OCI-LY1 (cell line): Measurements from ENCODE around the gene SPATA25.

Source experiments
- H2AFZ ChIP-seq: fragments of 200-600 bp; sonication (generic), shearing (Covaris generic); 2 replicates; pipeline ENCODE4 v1.6.0; 2014; ENCODE audit warnings: antibody characterized with exemption, mild to moderate bottlenecking, low read length
- H3F3A ChIP-seq: fragments of 200-600 bp; sonication (generic), shearing (Covaris generic); 2 replicates; pipeline ENCODE4 v1.6.0; 2014; ENCODE audit warnings: mild to moderate bottlenecking, antibody characterized with exemption, low read length, moderate library complexity; ENCODE audit not compliant: insufficient read depth
- H3K27ac ChIP-seq: fragments of 200-600 bp; sonication (generic); 2 replicates; pipeline ENCODE4 v1.5.1; 2014; ENCODE audit warnings: low read length, mixed run types, mild to moderate bottlenecking, low read depth; ENCODE audit not compliant: poor library complexity, severe bottlenecking
- H3K27me3 ChIP-seq: fragments of 200-600 bp; sonication (generic); 2 replicates; pipeline ENCODE4 v1.6.0; 2014; ENCODE audit warnings: antibody characterized with exemption, mild to moderate bottlenecking, low read length, moderate library complexity; ENCODE audit not compliant: insufficient read depth
- H3K36me3 ChIP-seq: fragments of 200-600 bp; sonication (generic); 2 replicates; pipeline ENCODE4 v1.6.1; 2014; ENCODE audit warnings: mild to moderate bottlenecking, antibody characterized with exemption, low read length, moderate library complexity, mixed read lengths; ENCODE audit not compliant: insufficient read depth
- H3K4me1 ChIP-seq: fragments of 200-600 bp; sonication (generic); 2 replicates; pipeline ENCODE4 v1.5.1; 2014; ENCODE audit warnings: mild to moderate bottlenecking, low read length, moderate library complexity; ENCODE audit not compliant: insufficient read depth, severe bottlenecking
- H3K4me2 ChIP-seq: fragments of 200-600 bp; sonication (generic), shearing (Covaris generic); 2 replicates; pipeline ENCODE4 v1.6.1; 2014; ENCODE audit warnings: low read length
- H3K4me3 ChIP-seq: fragments of 200-600 bp; sonication (generic); 2 replicates; pipeline ENCODE4 v1.5.1; 2014; ENCODE audit warnings: low read length, low read depth, mild to moderate bottlenecking, mixed read lengths; ENCODE audit not compliant: poor library complexity, severe bottlenecking
- H3K79me2 ChIP-seq: fragments of 200-600 bp; shearing (Covaris generic); 2 replicates; pipeline ENCODE4 v1.6.1; 2016; ENCODE audit warnings: mixed run types, low read length, mixed read lengths; ENCODE audit not compliant: insufficient read depth
- H3K9ac ChIP-seq: fragments of 200-600 bp; sonication (generic), shearing (Covaris generic); 2 replicates; pipeline ENCODE4 v1.6.1; 2014; ENCODE audit warnings: mild to moderate bottlenecking, low read length, mixed read lengths
- H3K9me2 ChIP-seq: fragments of 200-600 bp; sonication (generic), shearing (Covaris generic); 2 replicates; pipeline ENCODE4 v1.6.1; 2014; ENCODE audit warnings: low read depth, mild to moderate bottlenecking, low read length, mixed read lengths
- H3K9me3 ChIP-seq: fragments of 200-600 bp; shearing (Covaris generic); 2 replicates; pipeline ENCODE4 v1.6.1; 2014; ENCODE audit warnings: low read length, mixed read lengths
- H4K20me1 ChIP-seq: fragments of 200-600 bp; sonication (generic), shearing (Covaris generic); 2 replicates; pipeline ENCODE4 v1.6.0; 2016; ENCODE audit warnings: mild to moderate bottlenecking, low read length; ENCODE audit not compliant: insufficient read depth
- EZH2 ChIP-seq: fragments of 200-600 bp; sonication (generic), shearing (Covaris generic); IDR thresholded peaks from 2 replicates; pipeline ENCODE4 v1.8.0; 2017; ENCODE audit warnings: borderline replicate concordance, mixed run types, mild to moderate bottlenecking, antibody characterized with exemption, low read length, moderate library complexity, mixed read lengths
- TF ChIP-seq, protein P1 (sequence below): fragments of 200-600 bp; sonication (generic), shearing (Covaris generic); IDR thresholded peaks from 2 replicates; pipeline ENCODE4 v1.5.1; 2017; ENCODE audit warnings: mild to moderate bottlenecking, antibody characterized with exemption, low read length, moderate library complexity, mixed read lengths

Gene SPATA25

DNA sequence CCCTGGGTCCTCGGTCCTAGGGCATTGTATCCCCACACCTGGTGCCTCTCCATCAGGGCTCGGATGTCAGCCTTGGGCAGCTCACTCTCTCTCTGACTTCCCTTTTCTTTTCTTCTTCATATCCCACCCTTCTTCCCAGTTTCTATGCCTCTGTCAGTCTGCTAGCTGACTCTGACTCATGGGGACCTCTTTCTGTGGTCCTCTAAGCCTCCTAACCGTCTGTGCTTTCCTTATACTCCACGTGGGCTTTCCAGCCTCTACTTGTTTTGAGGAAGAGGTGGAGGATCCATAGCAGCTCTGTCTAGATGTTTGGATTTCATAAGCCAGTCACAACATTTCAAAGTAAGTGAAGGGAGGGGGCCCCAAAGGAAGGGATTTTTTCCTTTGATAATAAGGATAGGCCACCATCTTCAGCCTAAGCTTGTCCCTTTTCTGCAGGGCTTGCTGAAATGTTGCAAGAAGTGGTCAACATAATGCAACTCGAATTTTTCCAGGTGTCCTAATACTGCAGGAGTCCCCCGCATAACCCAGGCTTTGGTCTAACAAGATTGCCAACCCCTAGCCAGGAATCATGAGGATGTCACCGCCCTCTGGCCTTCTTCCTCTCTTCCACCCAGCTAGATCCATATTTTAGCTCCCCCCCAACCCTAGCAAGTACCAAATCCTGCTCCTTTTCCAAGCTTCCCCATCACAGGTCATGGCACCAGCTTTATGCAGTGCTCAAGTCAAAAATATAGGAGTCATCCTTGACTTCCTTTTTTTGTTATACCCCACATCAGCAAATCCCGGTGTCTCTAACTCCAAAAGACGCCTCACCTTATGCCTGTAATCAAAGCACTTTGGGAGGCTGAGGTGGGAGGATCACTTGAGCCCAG is 33.3 kb upstream of the SPATA25 start:
- Histone ChIP-seq H3K27ac (no peak overlapping the region), H3K4me1 (no peaks in the 10 kb centered on the region), H2AFZ (no peak overlapping the region), H3K4me3 (no peak overlapping the region), H3K9me3 (no peaks in the 10 kb centered on the region), H3K27me3 (peaks cover 10% of the 10 kb centered on the region; the same call in 1 of the 2 replicates), H4K20me1 (no peaks in the 10 kb centered on the region), H3K79me2 (no peaks in the 10 kb centered on the region), H3K9me2 (no peaks in the 10 kb centered on the region), H3K36me3 (no peaks in the 10 kb centered on the region), H3K4me2 (no peak overlapping the region), H3K9ac (no peak overlapping the region), H3F3A (no peaks in the 10 kb centered on the region)
- TF ChIP-seq, protein P1, sequence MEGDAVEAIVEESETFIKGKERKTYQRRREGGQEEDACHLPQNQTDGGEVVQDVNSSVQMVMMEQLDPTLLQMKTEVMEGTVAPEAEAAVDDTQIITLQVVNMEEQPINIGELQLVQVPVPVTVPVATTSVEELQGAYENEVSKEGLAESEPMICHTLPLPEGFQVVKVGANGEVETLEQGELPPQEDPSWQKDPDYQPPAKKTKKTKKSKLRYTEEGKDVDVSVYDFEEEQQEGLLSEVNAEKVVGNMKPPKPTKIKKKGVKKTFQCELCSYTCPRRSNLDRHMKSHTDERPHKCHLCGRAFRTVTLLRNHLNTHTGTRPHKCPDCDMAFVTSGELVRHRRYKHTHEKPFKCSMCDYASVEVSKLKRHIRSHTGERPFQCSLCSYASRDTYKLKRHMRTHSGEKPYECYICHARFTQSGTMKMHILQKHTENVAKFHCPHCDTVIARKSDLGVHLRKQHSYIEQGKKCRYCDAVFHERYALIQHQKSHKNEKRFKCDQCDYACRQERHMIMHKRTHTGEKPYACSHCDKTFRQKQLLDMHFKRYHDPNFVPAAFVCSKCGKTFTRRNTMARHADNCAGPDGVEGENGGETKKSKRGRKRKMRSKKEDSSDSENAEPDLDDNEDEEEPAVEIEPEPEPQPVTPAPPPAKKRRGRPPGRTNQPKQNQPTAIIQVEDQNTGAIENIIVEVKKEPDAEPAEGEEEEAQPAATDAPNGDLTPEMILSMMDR = no peak
- TF ChIP-seq EZH2 = no peak

DNA sequence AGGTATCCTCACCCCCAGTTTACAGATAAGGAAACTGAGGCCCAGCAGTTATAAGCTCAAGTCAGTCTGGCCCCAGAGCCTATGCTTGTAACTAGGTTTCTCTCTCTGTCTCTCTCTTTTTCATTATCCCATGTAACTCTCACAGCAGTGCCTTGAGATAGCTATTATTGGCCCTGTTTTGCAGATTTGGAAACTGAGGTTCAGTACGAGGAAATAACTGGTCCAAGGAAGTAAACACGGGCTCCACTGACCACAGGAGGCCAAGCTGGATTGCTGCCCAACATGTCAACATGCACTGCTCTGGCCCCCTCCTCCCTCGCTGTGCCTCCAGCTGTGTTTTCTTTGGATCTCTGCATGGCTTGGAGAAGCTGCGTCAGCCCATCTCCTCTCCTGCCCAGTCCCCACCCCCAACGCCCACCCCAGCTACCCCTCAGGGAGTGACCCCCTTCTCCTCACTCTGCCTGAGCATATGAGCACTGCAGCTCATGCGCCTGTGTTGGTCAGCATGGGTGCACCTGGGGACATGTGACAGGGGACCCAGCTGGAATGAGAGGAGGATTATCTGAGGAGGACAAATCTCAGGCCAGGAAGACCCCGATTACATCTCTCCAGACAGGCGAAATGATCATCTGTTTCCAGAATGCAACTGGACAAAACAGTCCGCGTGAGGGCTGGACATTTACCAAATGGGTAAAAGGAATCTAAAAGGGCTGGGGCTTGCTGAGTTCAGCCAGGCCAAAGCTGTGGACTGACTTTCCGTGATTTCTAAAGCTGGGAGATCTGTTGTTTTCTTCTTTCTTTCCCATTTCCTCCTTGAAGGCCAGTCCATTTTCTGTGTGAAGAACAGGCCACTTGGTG is 32.3 kb upstream of the SPATA25 start:
- H3K9me2 ChIP-seq = no peaks in the 10 kb centered on the region
- no peaks in the 10 kb centered on the region for H3K4me1 ChIP-seq
- no peaks in the 10 kb centered on the region for H3K36me3 ChIP-seq
- H3K4me2 ChIP-seq = no peak overlapping the region
- no peaks in the 10 kb centered on the region for H3K9me3 ChIP-seq
- H3K79me2 ChIP-seq = no peaks in the 10 kb centered on the region
- no peaks in the 10 kb centered on the region for H4K20me1 ChIP-seq
- H3K4me3 ChIP-seq = no peak overlapping the region
- no peak overlapping the region for H2AFZ ChIP-seq
- TF ChIP-seq, protein P1 = no peak
- TF ChIP-seq EZH2 = no peak
- no peak overlapping the region for H3K9ac ChIP-seq
- no peak overlapping the region for H3K27ac ChIP-seq
- H3F3A ChIP-seq = no peaks in the 10 kb centered on the region
- peaks cover 10% of the 10 kb centered on the region; the same call in 1 of the 2 replicates for H3K27me3 ChIP-seq

DNA sequence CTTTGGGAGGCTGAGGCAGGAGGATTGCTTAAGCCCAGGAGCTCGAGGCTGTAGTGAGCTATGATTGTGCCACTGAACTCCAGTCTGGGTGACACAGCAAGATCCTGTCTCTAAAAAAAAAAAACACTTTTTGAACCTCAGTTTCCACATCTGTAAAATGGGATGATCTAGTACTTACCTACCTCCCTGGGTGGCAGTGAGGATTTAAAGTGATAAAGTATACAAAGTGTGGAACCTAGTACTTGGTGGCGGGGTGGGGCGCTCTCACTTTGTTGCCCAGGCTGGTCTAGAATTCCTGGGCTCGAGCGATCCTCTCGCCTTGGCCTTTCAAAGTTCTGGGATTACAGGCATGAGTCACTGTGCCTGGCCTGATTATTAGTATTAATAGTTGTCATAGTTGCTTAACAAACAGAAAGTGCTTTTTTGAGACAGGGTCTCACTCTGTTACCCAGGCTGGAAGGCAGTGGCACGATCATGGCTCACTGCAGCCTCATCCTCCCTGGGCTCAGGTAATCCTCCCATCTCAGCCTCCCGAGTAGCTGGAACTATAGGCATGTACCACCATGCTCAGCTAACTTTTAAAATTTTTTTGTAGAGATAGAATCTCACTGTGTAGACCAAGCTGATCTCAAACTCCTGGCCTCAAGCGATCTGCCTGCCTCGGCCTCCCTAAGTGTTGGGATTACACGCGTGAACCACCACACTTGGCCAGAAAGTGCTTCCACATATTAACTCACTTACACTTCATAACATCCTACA is 31.5 kb upstream of the SPATA25 start:
- no peak overlapping the region for H3K4me3 ChIP-seq
- no peaks in the 10 kb centered on the region for H3K9me2 ChIP-seq
- H3K4me2 ChIP-seq = no peak overlapping the region
- H3K9me3 ChIP-seq = no peaks in the 10 kb centered on the region
- H4K20me1 ChIP-seq = no peaks in the 10 kb centered on the region
- H3K36me3 ChIP-seq = no peaks in the 10 kb centered on the region
- H3F3A ChIP-seq = no peaks in the 10 kb centered on the region
- no peak for TF ChIP-seq EZH2
- TF ChIP-seq, protein P1 = no peak
- no peak overlapping the region for H3K9ac ChIP-seq
- no peak overlapping the region for H3K27ac ChIP-seq
- no peaks in the 10 kb centered on the region for H3K4me1 ChIP-seq
- H3K27me3 ChIP-seq = peaks cover 10% of the 10 kb centered on the region; the same call in 1 of the 2 replicates
- H3K79me2 ChIP-seq = no peaks in the 10 kb centered on the region
- no peak overlapping the region for H2AFZ ChIP-seq
